ENCODE results near the gene FGF2.

The FGF2 gene

DNA sequence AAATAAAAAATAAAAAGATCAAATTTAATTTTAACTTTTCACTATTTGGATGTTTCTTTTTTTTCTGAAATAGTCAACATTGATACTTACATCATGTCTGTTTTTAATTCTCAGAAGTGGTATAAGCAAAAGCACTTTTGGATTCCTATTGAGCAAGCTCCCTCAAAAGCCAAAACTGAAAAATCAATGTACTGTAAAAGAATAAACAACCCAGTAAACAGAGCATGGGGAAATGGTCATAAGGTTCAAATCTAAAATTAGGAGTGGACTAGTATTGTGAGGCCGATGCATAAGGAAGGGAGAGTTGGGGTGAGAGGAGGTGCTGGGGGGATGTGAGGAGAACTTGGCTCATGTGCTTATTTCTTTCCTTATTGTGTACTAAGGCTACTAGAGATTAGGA, 57.9 kb downstream of the FGF2 start:
- Histone ChIP-seq H3K27me3 (no peaks in the 10 kb centered on the region), H3K36me3 (no peaks in the 10 kb centered on the region), H3K4me1 (ENCODE audit: control insufficient read depth in 1 of 2, insufficient read depth in 1 of 2, low read depth in 1 of 2, low read length in 1 of 2) (no peaks in the 10 kb centered on the region), H3K4me3 (ENCODE audit: low read depth in 1 of 2, low read length in 1 of 2) (no peak overlapping the region), H3K27ac (no peak overlapping the region), H3K9me3 (no peaks in the 10 kb centered on the region)
- TF ChIP-seq, protein P1, sequence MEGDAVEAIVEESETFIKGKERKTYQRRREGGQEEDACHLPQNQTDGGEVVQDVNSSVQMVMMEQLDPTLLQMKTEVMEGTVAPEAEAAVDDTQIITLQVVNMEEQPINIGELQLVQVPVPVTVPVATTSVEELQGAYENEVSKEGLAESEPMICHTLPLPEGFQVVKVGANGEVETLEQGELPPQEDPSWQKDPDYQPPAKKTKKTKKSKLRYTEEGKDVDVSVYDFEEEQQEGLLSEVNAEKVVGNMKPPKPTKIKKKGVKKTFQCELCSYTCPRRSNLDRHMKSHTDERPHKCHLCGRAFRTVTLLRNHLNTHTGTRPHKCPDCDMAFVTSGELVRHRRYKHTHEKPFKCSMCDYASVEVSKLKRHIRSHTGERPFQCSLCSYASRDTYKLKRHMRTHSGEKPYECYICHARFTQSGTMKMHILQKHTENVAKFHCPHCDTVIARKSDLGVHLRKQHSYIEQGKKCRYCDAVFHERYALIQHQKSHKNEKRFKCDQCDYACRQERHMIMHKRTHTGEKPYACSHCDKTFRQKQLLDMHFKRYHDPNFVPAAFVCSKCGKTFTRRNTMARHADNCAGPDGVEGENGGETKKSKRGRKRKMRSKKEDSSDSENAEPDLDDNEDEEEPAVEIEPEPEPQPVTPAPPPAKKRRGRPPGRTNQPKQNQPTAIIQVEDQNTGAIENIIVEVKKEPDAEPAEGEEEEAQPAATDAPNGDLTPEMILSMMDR (IDR thresholded peaks at IDR 0.05) = no peak

DNA sequence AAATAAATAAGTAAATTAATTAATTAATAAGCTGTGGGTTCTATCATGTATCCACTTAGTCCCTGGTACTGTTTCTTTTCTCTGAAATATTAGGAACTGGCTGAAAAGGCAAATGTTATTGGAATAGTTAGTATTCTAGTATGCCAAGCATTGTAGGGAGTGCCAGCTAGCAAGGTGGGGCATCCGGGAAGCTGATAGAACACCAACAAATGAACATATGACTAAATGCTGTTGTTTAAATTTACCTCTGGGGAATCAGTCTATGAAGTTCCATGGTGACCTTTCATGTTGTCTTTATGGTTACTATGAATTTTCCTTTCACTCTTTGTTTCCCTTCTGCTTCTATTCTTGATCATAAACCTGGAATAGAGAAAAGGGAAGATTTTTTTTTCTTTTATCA, 63.1 kb downstream of the FGF2 start:
- TF ChIP-seq, protein P1 (IDR thresholded peaks at IDR 0.05) = no peak

DNA sequence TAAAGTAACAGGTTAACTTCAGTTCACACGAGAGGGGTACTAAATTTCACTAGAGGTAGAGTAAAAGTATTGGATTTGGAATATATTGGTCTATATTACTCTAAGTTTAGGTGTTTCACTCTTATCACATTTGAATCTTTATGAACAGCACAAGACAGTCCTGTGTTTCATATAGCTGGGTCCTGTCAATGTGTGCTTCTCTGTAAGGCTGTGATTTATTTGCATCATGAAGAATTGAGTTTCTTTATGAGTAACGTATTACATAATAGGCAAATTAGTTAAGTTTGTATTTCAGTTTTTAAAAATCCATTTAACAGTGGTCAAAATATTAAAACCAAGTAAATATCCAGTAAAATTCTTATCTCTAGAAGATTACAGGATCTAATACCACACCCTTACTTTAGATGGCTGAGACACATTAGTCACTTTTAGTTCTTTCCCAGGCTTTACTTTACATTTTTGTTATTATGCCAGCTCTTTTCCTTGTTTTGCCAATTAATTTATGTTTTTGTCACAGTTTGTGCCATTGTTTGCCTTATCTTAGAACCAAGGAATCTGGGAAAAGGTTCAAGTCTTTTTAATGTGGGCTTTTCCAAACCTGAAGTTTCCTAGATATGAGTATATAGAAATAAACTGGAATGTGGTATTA, 63.6 kb downstream of the FGF2 start:
- Histone ChIP-seq H3K27me3 (no peaks in the 10 kb centered on the region), H3K4me1 (ENCODE audit: control insufficient read depth in 1 of 2, insufficient read depth in 1 of 2, low read depth in 1 of 2, low read length in 1 of 2) (no peaks in the 10 kb centered on the region), H3K27ac (no peak overlapping the region), H3K36me3 (no peaks in the 10 kb centered on the region), H3K9me3 (no peaks in the 10 kb centered on the region), H3K4me3 (ENCODE audit: low read depth in 1 of 2, low read length in 1 of 2) (no peak overlapping the region)
- TF ChIP-seq, protein P1 (IDR thresholded peaks at IDR 0.05) = no peak

More for the DNA sequence above, 63.1 kb downstream of the FGF2 start:
- Histone ChIP-seq H3K9me3 (no peaks in the 10 kb centered on the region), H3K27ac (no peak overlapping the region), H3K36me3 (no peaks in the 10 kb centered on the region), H3K4me1 (ENCODE audit: control insufficient read depth in 1 of 2, insufficient read depth in 1 of 2, low read depth in 1 of 2, low read length in 1 of 2) (no peaks in the 10 kb centered on the region), H3K27me3 (no peaks in the 10 kb centered on the region), H3K4me3 (ENCODE audit: low read depth in 1 of 2, low read length in 1 of 2) (no peak overlapping the region)

DNA sequence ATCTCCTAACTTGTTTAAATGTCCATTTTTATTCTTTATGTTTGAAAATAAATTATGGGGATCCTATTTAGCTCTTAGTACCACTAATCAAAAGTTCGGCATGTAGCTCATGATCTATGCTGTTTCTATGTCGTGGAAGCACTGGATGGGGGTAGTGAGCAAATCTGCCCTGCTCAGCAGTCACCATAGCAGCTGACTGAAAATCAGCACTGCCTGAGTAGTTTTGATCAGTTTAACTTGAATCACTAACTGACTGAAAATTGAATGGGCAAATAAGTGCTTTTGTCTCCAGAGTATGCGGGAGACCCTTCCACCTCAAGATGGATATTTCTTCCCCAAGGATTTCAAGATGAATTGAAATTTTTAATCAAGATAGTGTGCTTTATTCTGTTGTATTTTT, 68.2 kb downstream of the FGF2 start:
- Histone ChIP-seq H3K27me3 (no peaks in the 10 kb centered on the region), H3K4me1 (ENCODE audit: control insufficient read depth in 1 of 2, insufficient read depth in 1 of 2, low read depth in 1 of 2, low read length in 1 of 2) (no peaks in the 10 kb centered on the region), H3K36me3 (no peaks in the 10 kb centered on the region), H3K9me3 (no peaks in the 10 kb centered on the region), H3K4me3 (ENCODE audit: low read depth in 1 of 2, low read length in 1 of 2) (no peak overlapping the region), H3K27ac (no peak overlapping the region)
- TF ChIP-seq, protein P1 (IDR thresholded peaks at IDR 0.05) = no peak

DNA sequence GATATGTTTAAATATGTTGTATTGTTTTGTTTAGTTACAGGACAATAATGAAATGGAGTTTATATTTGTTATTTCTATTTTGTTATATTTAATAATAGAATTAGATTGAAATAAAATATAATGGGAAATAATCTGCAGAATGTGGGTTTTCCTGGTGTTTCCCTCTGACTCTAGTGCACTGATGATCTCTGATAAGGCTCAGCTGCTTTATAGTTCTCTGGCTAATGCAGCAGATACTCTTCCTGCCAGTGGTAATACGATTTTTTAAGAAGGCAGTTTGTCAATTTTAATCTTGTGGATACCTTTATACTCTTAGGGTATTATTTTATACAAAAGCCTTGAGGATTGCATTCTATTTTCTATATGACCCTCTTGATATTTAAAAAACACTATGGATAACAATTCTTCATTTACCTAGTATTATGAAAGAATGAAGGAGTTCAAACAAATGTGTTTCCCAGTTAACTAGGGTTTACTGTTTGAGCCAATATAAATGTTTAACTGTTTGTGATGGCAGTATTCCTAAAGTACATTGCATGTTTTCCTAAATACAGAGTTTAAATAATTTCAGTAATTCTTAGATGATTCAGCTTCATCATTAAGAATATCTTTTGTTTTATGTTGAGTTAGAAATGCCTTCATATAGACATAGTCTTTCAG, 68.8 kb downstream of the FGF2 start:
- TF ChIP-seq, protein P1 (IDR thresholded peaks at IDR 0.05) = no peak
- Histone ChIP-seq H3K27me3 (no peaks in the 10 kb centered on the region), H3K4me3 (ENCODE audit: low read depth in 1 of 2, low read length in 1 of 2) (no peak overlapping the region), H3K9me3 (no peaks in the 10 kb centered on the region), H3K27ac (no peak overlapping the region), H3K4me1 (ENCODE audit: control insufficient read depth in 1 of 2, insufficient read depth in 1 of 2, low read depth in 1 of 2, low read length in 1 of 2) (no peaks in the 10 kb centered on the region), H3K36me3 (no peaks in the 10 kb centered on the region)
